SK-N-MC (cell line): ENCODE results near the gene HDDC2.

ENCODE experiments used
- EZH2 ChIP-seq: fragments of 200-600 bp; sonication (generic); IDR thresholded peaks from one replicate; pipeline ENCODE4 v1.6.1; 2017; ENCODE audit warnings: antibody characterized with exemption
- FOXP2 ChIP-seq: optimal IDR thresholded peaks from 2 replicates; pipeline ENCODE3; 2011; ENCODE audit warnings: mild to moderate bottlenecking, moderate library complexity; ENCODE audit not compliant: insufficient read depth; ENCODE audit errors: extremely low read length, control extremely low read depth
- POLR2AphosphoS5 ChIP-seq: IDR thresholded peaks from 2 replicates; pipeline ENCODE4 v1.6.1; 2012; ENCODE audit warnings: mild to moderate bottlenecking, low read depth, low read length, borderline replicate concordance

GRCh38 chr6:125275779-125276178 is 26.0 kb downstream of the HDDC2 start:
- TF ChIP-seq POLR2AphosphoS5 (no peak), EZH2 (no peak), FOXP2 (no peak)
